ENCODE results near the gene MXRA8. TPM values are rescaled to one million over a fixed set of nuclear protein-coding genes. Genes with fewer than 3 reads are reported as not detected.

The MXRA8 gene
- total and polyA plus RNA-seq, 9 of the 15 experiments (the other 6 are each of a cell fraction or from before 2014, with no cell fraction given) = 0.66 to 11.3 (median 6.3) TPM

DNA sequence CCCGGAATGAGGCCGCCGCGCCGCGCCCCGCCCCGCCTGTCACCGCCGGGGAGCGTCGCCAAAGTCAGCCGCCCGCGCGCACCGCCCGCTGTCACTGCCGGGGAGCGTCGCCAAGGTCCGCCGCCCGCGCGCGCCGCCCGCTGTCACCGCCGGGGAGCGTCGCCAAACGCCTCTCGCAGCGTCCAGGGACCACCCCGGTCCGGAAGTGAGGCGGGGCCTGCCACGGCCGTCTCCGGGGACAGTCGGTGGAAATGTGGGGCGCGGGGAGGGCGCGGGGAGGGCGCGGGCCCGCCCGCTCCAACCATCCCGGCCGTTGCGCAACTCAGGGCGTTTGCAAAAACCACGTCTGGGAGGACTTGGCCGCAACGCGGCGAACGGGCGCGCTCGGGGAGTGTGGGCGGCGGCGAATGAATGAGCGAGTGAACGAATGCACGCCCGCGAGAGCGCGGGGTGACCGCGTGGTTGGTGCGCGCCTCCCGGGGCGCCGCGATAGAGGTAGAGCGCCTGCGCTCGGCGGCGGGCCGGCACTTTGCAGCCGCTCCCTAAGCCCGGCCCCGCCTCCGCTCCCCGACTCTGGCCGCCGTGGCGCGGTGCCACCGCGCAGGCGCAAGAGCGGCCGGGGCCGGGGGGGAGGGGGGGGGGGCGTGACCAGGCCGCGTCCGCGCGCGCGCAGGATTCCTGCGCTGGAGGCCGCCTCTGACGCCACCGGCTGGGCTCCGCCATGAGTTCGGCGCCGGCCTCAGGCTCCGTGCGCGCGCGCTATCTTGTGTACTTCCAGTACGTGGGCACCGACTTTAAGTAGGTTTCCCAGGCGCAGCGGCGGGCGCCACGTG, 50.2 kb downstream of the MXRA8 start, which contains the start of the genes ACAP3 and PUSL1 (continued):
- TF ChIP-seq RFX5 (IDR thresholded peaks at IDR 0.05; ENCODE audit: low read depth, low read length) (no peak), TARDBP (IDR thresholded peaks at IDR 0.05) (peak; percentile 77), ZNF263 (CRISPR knock-in tag; IDR thresholded peaks at IDR 0.05; ENCODE audit: borderline replicate concordance) (peak; percentile 78), ZNF699 (CRISPR knock-in tag; IDR thresholded peaks at IDR 0.05; ENCODE audit: insufficient replicate concordance) (no peak), GABPB1 (CRISPR knock-in tag; IDR thresholded peaks at IDR 0.05) (peak; percentile 79), ESRRB (CRISPR knock-in tag; IDR thresholded peaks at IDR 0.05; ENCODE audit: borderline replicate concordance) (no peak), ZNF282 (CRISPR knock-in tag; IDR thresholded peaks at IDR 0.05) (peak; percentile 80; the same call in 1 of the 2 replicates), ZNF347 (CRISPR knock-in tag; IDR thresholded peaks at IDR 0.05; ENCODE audit: low read depth) (no peak), ZNF707 (CRISPR knock-in tag; conservative IDR thresholded peaks at IDR 0.05) (no peak), XRCC5 (IDR thresholded peaks at IDR 0.05; ENCODE audit: low read depth, low read length) (peak; percentile 77; the same call in 1 of the 2 replicates), POLR2H (tag; IDR thresholded peaks at IDR 0.05; ENCODE audit: low read depth) (no peak)
- TF ChIP-seq, protein P1, sequence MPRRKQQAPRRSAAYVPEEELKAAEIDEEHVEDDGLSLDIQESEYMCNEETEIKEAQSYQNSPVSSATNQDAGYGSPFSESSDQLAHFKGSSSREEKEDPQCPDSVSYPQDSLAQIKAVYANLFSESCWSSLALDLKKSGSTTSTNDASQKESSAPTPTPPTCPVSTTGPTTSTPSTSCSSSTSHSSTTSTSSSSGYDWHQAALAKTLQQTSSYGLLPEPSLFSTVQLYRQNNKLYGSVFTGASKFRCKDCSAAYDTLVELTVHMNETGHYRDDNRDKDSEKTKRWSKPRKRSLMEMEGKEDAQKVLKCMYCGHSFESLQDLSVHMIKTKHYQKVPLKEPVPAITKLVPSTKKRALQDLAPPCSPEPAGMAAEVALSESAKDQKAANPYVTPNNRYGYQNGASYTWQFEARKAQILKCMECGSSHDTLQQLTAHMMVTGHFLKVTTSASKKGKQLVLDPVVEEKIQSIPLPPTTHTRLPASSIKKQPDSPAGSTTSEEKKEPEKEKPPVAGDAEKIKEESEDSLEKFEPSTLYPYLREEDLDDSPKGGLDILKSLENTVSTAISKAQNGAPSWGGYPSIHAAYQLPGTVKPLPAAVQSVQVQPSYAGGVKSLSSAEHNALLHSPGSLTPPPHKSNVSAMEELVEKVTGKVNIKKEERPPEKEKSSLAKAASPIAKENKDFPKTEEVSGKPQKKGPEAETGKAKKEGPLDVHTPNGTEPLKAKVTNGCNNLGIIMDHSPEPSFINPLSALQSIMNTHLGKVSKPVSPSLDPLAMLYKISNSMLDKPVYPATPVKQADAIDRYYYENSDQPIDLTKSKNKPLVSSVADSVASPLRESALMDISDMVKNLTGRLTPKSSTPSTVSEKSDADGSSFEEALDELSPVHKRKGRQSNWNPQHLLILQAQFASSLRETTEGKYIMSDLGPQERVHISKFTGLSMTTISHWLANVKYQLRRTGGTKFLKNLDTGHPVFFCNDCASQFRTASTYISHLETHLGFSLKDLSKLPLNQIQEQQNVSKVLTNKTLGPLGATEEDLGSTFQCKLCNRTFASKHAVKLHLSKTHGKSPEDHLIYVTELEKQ (CRISPR knock-in tag; IDR thresholded peaks at IDR 0.05) = no peak
- TF ChIP-seq, protein P2, sequence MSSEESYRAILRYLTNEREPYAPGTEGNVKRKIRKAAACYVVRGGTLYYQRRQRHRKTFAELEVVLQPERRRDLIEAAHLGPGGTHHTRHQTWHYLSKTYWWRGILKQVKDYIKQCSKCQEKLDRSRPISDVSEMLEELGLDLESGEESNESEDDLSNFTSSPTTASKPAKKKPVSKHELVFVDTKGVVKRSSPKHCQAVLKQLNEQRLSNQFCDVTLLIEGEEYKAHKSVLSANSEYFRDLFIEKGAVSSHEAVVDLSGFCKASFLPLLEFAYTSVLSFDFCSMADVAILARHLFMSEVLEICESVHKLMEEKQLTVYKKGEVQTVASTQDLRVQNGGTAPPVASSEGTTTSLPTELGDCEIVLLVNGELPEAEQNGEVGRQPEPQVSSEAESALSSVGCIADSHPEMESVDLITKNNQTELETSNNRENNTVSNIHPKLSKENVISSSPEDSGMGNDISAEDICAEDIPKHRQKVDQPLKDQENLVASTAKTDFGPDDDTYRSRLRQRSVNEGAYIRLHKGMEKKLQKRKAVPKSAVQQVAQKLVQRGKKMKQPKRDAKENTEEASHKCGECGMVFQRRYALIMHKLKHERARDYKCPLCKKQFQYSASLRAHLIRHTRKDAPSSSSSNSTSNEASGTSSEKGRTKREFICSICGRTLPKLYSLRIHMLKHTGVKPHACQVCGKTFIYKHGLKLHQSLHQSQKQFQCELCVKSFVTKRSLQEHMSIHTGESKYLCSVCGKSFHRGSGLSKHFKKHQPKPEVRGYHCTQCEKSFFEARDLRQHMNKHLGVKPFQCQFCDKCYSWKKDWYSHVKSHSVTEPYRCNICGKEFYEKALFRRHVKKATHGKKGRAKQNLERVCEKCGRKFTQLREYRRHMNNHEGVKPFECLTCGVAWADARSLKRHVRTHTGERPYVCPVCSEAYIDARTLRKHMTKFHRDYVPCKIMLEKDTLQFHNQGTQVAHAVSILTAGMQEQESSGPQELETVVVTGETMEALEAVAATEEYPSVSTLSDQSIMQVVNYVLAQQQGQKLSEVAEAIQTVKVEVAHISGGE (CRISPR knock-in tag; IDR thresholded peaks at IDR 0.05) = no peak; a peak in 1 of 6 replicates
- TF ChIP-seq, protein P3, sequence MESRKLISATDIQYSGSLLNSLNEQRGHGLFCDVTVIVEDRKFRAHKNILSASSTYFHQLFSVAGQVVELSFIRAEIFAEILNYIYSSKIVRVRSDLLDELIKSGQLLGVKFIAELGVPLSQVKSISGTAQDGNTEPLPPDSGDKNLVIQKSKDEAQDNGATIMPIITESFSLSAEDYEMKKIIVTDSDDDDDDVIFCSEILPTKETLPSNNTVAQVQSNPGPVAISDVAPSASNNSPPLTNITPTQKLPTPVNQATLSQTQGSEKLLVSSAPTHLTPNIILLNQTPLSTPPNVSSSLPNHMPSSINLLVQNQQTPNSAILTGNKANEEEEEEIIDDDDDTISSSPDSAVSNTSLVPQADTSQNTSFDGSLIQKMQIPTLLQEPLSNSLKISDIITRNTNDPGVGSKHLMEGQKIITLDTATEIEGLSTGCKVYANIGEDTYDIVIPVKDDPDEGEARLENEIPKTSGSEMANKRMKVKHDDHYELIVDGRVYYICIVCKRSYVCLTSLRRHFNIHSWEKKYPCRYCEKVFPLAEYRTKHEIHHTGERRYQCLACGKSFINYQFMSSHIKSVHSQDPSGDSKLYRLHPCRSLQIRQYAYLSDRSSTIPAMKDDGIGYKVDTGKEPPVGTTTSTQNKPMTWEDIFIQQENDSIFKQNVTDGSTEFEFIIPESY (CRISPR knock-in tag; IDR thresholded peaks at IDR 0.05) = peak; percentile 72
- TF ChIP-seq, protein P4, sequence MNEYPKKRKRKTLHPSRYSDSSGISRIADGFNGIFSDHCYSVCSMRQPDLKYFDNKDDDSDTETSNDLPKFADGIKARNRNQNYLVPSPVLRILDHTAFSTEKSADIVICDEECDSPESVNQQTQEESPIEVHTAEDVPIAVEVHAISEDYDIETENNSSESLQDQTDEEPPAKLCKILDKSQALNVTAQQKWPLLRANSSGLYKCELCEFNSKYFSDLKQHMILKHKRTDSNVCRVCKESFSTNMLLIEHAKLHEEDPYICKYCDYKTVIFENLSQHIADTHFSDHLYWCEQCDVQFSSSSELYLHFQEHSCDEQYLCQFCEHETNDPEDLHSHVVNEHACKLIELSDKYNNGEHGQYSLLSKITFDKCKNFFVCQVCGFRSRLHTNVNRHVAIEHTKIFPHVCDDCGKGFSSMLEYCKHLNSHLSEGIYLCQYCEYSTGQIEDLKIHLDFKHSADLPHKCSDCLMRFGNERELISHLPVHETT (CRISPR knock-in tag; conservative IDR thresholded peaks at IDR 0.05 in 1 of 2, IDR thresholded peaks at IDR 0.05 in 1 of 2) = peak in 1 of 2 experiments; percentile 99; a peak in 2 of 4 replicates
